Neural crest cell (in vitro differentiated cells): ENCODE measurements around the gene ALAD. TPM values are rescaled to one million over a fixed set of nuclear protein-coding genes. Genes with fewer than 3 reads are reported as not detected.
"Not testable (repeated sequence)": the region's sequence is repeated elsewhere in the genome, so short reads cannot be mapped to it uniquely, and the experiment has no call there.

Experiments used
- DNase-seq: peaks from one replicate; pipeline ENCODE4 v3.0.0; 2021; ENCODE audit warnings: low read depth, mixed read lengths, low spot score
- H3K27ac Mint-ChIP-seq: one replicate; pipeline ENCODE4 v1.8.0; 2021; ENCODE audit warnings: mild to moderate bottlenecking, mixed read lengths; ENCODE audit not compliant: unreplicated experiment
- H3K27me3 Mint-ChIP-seq: 2 replicates; pipeline ENCODE4 v1.8.0; 2021; ENCODE audit warnings: low read depth, mild to moderate bottlenecking, mixed read lengths
- H3K36me3 Mint-ChIP-seq: 2 replicates; pipeline ENCODE4 v1.8.0; 2021; ENCODE audit warnings: low read depth, mild to moderate bottlenecking, mixed read lengths
- H3K4me1 Mint-ChIP-seq: 2 replicates; pipeline ENCODE4 v1.8.0; 2021; ENCODE audit warnings: mixed read lengths
- H3K4me3 Mint-ChIP-seq: one replicate; pipeline ENCODE4 v1.8.0; 2021; ENCODE audit warnings: mild to moderate bottlenecking, mixed read lengths
- H3K9me3 Mint-ChIP-seq: 2 replicates; pipeline ENCODE4 v1.8.0; 2021; ENCODE audit warnings: mixed read lengths
- CTCF ChIP-seq: fragments of 200-600 bp; sonication (generic); conservative IDR thresholded peaks from 2 replicates; pipeline ENCODE4 v1.5.0; 2021; ENCODE audit warnings: antibody characterized with exemption, mild to moderate bottlenecking
- long read RNA-seq: library from polyadenylated mRNA; unstranded; transcript quantifications from one replicate; pipeline ENCODE4 v2.0.0, GENCODE V29; 2020
- total RNA-seq: library from RNA; stranded (reverse); gene quantifications from 2 replicates; pipeline ENCODE4 v1.2.1, GENCODE V29; 2021

Gene ALAD
- total RNA-seq = 23.2 and 23.7 TPM in 2 replicates
- long read RNA-seq, transcript ALAD-201 (12 exons, 3,173 nt) = major isoform, 21 of 33 reads
- long read RNA-seq, partial matches to known transcripts = 8 of 33 reads
- long read RNA-seq, other reads (novel, unspliced or antisense) = 3 of 33 reads

- peak within 1 kb of the TSS; percentile 13 for H3K27ac Mint-ChIP-seq
Measured at GRCh38 chr9:113401027-113401792, at the start of gene ALAD. Gene ALAD (minus strand): TSS chr9:113401284. CDS start chr9:113393559, 7,725 bp downstream.

GRCh38 chr9:113449376-113449775 lies 48.3 kb upstream of the ALAD start:
- Mint-ChIP-seq H3K27me3 (no peaks in the 10 kb centered on the region), H3K9me3 (peaks cover 2% of the 10 kb centered on the region), H3K4me3 (no peak overlapping the region), H3K4me1 (peaks cover 14% of the 10 kb centered on the region), H3K27ac (no peak overlapping the region), H3K36me3 (no peaks in the 10 kb centered on the region)
- no peak for TF ChIP-seq CTCF
- no peak for DNase-seq

More at GRCh38 chr9:113401027-113401792, at the start of gene ALAD:
- TF ChIP-seq CTCF = peak; percentile 98
- peak; percentile 100 for DNase-seq
- Mint-ChIP-seq H3K36me3 (no peaks in the 10 kb centered on the region), H3K9me3 (no peaks in the 10 kb centered on the region), H3K4me3 (peak within 1 kb of the TSS; percentile 92), H3K27me3 (no peaks in the 10 kb centered on the region), H3K4me1 (peaks cover 18% of the 10 kb centered on the region)

DNA sequence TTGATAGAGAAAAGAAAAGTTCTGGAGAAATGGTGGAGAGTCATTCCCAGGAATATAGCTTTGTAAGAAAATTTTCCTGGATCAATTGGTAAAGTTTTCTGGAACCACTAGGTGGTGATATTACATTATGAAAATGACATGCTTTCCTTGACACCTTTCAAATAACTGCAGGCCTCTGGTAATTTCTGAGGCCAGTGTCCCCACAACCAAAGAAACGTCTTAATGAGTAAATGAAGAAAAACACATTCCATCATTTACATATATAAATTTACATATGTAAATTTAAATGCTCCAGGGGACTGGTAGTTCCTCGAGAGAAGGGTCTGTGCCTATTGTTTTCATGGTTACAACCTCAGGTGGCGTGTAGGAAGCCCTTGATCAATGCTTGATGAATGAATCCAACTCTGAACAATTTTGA lies 45.2 kb upstream of the ALAD start:
- H3K9me3 Mint-ChIP-seq = peaks cover 2% of the 10 kb centered on the region
- no peak for DNase-seq
- no peak overlapping the region for H3K27ac Mint-ChIP-seq
- no peaks in the 10 kb centered on the region for H3K27me3 Mint-ChIP-seq
- H3K36me3 Mint-ChIP-seq = no peaks in the 10 kb centered on the region
- no peak overlapping the region for H3K4me3 Mint-ChIP-seq
- H3K4me1 Mint-ChIP-seq = peaks cover 9% of the 10 kb centered on the region
- peak; percentile 84 for TF ChIP-seq CTCF

GRCh38 chr9:113444736-113445135 lies 43.7 kb upstream of the ALAD start:
- DNase-seq = no peak
- Mint-ChIP-seq H3K27ac (no peak overlapping the region), H3K36me3 (no peaks in the 10 kb centered on the region), H3K27me3 (no peaks in the 10 kb centered on the region), H3K4me1 (peaks cover 3% of the 10 kb centered on the region), H3K9me3 (no peaks in the 10 kb centered on the region), H3K4me3 (no peak overlapping the region)
- TF ChIP-seq CTCF = no peak

GRCh38 chr9:113437716-113438115 lies 36.6 kb upstream of the ALAD start:
- not testable (repeated sequence) for DNase-seq, H3K36me3 Mint-ChIP-seq, H3K27ac Mint-ChIP-seq, H3K4me3 Mint-ChIP-seq, H3K9me3 Mint-ChIP-seq, H3K4me1 Mint-ChIP-seq
- H3K27me3 Mint-ChIP-seq = peaks cover 15% of the 10 kb centered on the region
